Measurements from ENCODE around the gene CADPS.

The CADPS gene

DNA sequence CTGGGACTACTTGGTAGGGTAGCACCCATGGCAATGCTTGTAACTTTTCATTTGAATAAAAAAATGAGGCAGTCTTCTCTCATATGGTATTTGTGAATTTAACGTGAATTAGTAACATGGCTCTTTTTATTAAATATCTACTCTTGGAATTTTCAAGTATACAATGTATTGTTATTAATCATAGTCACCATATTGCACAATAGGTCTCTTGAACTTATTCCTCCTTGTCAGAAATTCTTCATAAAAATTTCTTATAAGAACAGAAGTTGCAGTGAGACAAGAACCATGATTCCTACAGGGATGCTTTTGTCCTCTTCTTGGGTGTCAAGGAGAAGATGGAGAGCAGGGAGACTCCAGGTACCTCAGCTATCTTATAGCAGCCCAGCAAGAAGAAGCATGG lies 298.1 kb downstream of the CADPS start:
- Mint-ChIP-seq H3K36me3 (ENCODE audit: low read depth) (peaks cover 12% of the 10 kb centered on the region), H3K27ac (no peak overlapping the region), H3K4me3 (no peak overlapping the region), H3K27me3 (ENCODE audit: low read depth, poor library complexity) (peaks cover 9% of the 10 kb centered on the region), H3K4me1 (no peaks in the 10 kb centered on the region), H3K9me3 (peaks cover 42% of the 10 kb centered on the region)
- DNase-seq: no peak
- TF ChIP-seq, protein P1, sequence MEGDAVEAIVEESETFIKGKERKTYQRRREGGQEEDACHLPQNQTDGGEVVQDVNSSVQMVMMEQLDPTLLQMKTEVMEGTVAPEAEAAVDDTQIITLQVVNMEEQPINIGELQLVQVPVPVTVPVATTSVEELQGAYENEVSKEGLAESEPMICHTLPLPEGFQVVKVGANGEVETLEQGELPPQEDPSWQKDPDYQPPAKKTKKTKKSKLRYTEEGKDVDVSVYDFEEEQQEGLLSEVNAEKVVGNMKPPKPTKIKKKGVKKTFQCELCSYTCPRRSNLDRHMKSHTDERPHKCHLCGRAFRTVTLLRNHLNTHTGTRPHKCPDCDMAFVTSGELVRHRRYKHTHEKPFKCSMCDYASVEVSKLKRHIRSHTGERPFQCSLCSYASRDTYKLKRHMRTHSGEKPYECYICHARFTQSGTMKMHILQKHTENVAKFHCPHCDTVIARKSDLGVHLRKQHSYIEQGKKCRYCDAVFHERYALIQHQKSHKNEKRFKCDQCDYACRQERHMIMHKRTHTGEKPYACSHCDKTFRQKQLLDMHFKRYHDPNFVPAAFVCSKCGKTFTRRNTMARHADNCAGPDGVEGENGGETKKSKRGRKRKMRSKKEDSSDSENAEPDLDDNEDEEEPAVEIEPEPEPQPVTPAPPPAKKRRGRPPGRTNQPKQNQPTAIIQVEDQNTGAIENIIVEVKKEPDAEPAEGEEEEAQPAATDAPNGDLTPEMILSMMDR (IDR thresholded peaks at IDR 0.05): no peak

DNA sequence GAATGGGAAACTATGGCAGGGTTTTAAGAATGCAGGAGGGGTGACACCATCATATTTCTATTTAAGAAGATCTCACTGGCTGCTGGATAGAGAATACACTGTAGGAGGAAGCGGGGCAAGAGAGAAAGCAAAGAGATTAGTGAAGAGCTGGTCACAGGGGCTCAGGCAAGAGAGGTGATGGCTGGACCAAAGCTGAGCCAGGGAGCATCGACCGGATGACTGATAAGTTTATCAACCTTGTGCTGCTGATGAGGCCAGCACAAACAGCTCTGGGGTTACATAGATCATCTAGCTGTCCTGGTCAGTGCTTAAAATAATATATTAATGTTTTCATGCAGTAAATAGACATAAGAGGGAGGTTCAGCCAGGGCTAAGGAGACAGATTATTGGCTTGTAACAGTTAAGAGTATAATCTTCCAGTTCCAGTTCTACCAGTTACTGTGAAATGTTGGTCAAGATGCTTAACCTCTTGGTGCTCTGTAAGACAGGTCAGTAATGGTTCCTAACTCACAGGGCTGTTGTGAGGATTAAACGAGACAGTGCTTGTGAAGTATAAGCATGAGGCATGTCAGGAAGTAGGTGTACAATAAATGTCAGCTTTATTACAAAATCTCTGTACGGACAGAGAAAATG lies 300.8 kb downstream of the CADPS start:
- peaks cover 8% of the 10 kb centered on the region for H3K36me3 Mint-ChIP-seq (ENCODE audit: low read depth)
- DNase-seq: no peak
- no peaks in the 10 kb centered on the region for H3K4me1 Mint-ChIP-seq
- H3K4me3 Mint-ChIP-seq: no peak overlapping the region
- peaks cover 10% of the 10 kb centered on the region for H3K27me3 Mint-ChIP-seq (ENCODE audit: low read depth, poor library complexity)
- peaks cover 21% of the 10 kb centered on the region for H3K9me3 Mint-ChIP-seq
- no peak overlapping the region for H3K27ac Mint-ChIP-seq
- TF ChIP-seq, protein P1 (IDR thresholded peaks at IDR 0.05): no peak

DNA sequence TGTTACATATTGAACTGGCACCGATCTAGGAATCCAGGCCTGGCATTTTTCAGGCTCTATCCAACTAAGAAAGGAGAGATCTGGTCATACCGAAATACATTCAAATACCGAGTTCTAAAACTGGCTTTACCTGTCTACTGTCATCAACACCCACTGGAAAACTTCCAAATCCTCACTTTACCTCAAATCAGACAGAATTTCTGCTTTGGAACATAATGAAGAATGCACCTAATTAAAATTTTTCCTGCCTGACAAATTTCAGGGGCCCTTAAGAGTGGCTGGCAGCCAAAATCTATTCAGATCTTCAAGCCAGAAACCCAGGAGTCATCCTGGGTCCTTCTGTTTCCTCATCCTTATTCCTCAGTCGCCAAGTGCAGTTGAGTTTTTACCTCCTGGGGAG lies 303.3 kb downstream of the CADPS start:
- peaks cover 4% of the 10 kb centered on the region for H3K4me1 Mint-ChIP-seq
- H3K27ac Mint-ChIP-seq: no peak overlapping the region
- peaks cover 10% of the 10 kb centered on the region for H3K27me3 Mint-ChIP-seq (ENCODE audit: low read depth, poor library complexity)
- H3K9me3 Mint-ChIP-seq: no peaks in the 10 kb centered on the region
- H3K4me3 Mint-ChIP-seq: no peak overlapping the region
- TF ChIP-seq, protein P1 (IDR thresholded peaks at IDR 0.05): no peak
- DNase-seq: no peak
- no peaks in the 10 kb centered on the region for H3K36me3 Mint-ChIP-seq (ENCODE audit: low read depth)

DNA sequence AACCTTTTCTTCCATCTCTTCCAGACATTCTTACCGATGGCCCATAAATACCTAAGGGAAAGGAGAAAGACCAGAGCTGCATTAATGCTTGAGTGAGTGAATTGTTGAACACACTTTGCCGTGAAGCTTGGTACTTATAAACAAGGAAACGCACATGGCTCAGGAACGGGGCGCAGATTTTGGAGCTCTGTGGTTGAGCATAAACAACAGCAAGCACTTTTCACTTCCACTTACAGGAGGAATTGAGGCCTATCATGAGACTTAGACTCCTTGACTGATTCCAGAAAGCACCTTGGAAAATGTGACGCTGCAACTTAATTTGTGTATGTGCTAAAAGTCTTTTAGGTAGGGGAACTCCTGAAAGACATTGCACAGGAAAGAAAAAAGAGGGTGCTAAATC lies 304.3 kb downstream of the CADPS start:
- peaks cover 6% of the 10 kb centered on the region for H3K4me1 Mint-ChIP-seq
- H3K27me3 Mint-ChIP-seq (ENCODE audit: low read depth, poor library complexity): peaks cover 10% of the 10 kb centered on the region
- H3K27ac Mint-ChIP-seq: no peak overlapping the region
- H3K4me3 Mint-ChIP-seq: no peak overlapping the region
- DNase-seq: no peak
- no peaks in the 10 kb centered on the region for H3K9me3 Mint-ChIP-seq
- TF ChIP-seq, protein P1 (IDR thresholded peaks at IDR 0.05): no peak
- H3K36me3 Mint-ChIP-seq (ENCODE audit: low read depth): no peaks in the 10 kb centered on the region

DNA sequence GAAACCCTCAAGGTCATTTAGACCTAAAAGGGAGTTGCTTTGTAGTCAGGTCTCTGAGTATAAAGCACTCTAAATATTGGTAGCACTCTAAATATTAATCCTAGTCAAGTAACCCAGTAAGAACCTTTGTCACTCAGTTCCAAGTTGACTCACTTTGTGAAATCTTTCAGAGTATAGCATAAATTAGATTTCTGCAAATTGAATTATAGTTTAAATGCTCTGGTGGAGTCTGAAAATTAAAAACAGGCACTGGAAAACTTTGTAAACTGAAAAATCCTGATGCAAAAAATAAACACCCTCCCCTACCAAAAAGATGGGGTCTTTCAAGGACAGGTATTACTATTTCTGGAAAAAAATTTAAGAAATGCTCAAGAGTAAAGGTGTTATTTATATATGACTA lies 305.6 kb downstream of the CADPS start:
- no peak for DNase-seq
- TF ChIP-seq, protein P1 (IDR thresholded peaks at IDR 0.05): no peak

More for the DNA sequence above, 305.6 kb downstream of the CADPS start:
- H3K9me3 Mint-ChIP-seq: no peaks in the 10 kb centered on the region
- no peak overlapping the region for H3K27ac Mint-ChIP-seq
- peaks cover 10% of the 10 kb centered on the region for H3K27me3 Mint-ChIP-seq (ENCODE audit: low read depth, poor library complexity)
- H3K4me1 Mint-ChIP-seq: peaks cover 6% of the 10 kb centered on the region
- no peaks in the 10 kb centered on the region for H3K36me3 Mint-ChIP-seq (ENCODE audit: low read depth)
- H3K4me3 Mint-ChIP-seq: no peak overlapping the region
